CD14-positive monocyte (primary cell): Measurements from ENCODE around the gene CHI3L2. TPM values are rescaled to one million over a fixed set of nuclear protein-coding genes. Genes with fewer than 3 reads are reported as not detected.

Experiments
- DNase-seq, 3 donors: peaks; one replicate each; pipeline ENCODE4 v3.0.0-alpha.2; 2011 to 2022
- H2AFZ ChIP-seq: 2 replicates; pipeline ENCODE4 v1.6.0; 2012; ENCODE audit warnings: mild to moderate bottlenecking, low read depth, low read length, inconsistent platforms; ENCODE audit not compliant: insufficient read depth, poor library complexity, severe bottlenecking
- H3K27ac ChIP-seq, 2 donors: 1 replicate in 1 of 2; 2 replicates in 1 of 2; pipeline ENCODE4 v1.5.1; 2012 to 2013; ENCODE audit warnings: low read length in 2 of 2, control low read depth in 1 of 2, inconsistent platforms in 1 of 2, low read depth in 1 of 2, mild to moderate bottlenecking in 1 of 2
- H3K27me3 ChIP-seq, 2 donors: one replicate each; pipeline versions ENCODE4 v1.6.0 to v1.6.1; 2011 to 2013; ENCODE audit warnings: low read length in 2 of 2; ENCODE audit not compliant: control insufficient read depth in 2 of 2, insufficient read depth in 2 of 2
- H3K36me3 ChIP-seq, 2 donors: replicated peaks in 1 of 2; 1 replicate in 1 of 2; 2 replicates in 1 of 2; pipeline versions ENCODE4 v1.5.1 to v1.6.1; 2012 to 2013; ENCODE audit warnings: low read length in 2 of 2, control low read depth in 1 of 2, inconsistent platforms in 1 of 2, mild to moderate bottlenecking in 1 of 2; ENCODE audit not compliant: insufficient read depth in 2 of 2, control insufficient read depth in 1 of 2
- H3K4me1 ChIP-seq, 2 donors: 1 replicate in 1 of 2; 2 replicates in 1 of 2; pipeline versions ENCODE4 v1.5.1 to v1.6.1; 2012 to 2013; ENCODE audit warnings: low read length in 2 of 2, control low read depth in 1 of 2, inconsistent platforms in 1 of 2, mild to moderate bottlenecking in 1 of 2, moderate library complexity in 1 of 2; ENCODE audit not compliant: insufficient read depth in 2 of 2, control insufficient read depth in 1 of 2
- H3K4me2 ChIP-seq: replicated peaks from 2 replicates; pipeline ENCODE3; 2012; ENCODE audit warnings: low read length, moderate library complexity, mild to moderate bottlenecking; ENCODE audit not compliant: poor library complexity, severe bottlenecking; ENCODE audit errors: extremely low read depth
- H3K4me3 ChIP-seq, 3 experiments: fragments of 200-600 bp in 1 of 3; sonication (generic) in 1 of 3; replicated peaks in 1 of 3; 1 replicate in 2 of 3; 2 replicates in 1 of 3; pipeline ENCODE4 v1.5.1; 2011 to 2013; ENCODE audit warnings: low read length in 3 of 3, mild to moderate bottlenecking in 3 of 3, control low read depth in 2 of 3, low read depth in 2 of 3, inconsistent platforms in 1 of 3, moderate library complexity in 1 of 3
- H3K79me2 ChIP-seq: 2 replicates; pipeline ENCODE4 v1.6.0; 2012; ENCODE audit warnings: mild to moderate bottlenecking, control low read depth, inconsistent platforms, low read length, moderate library complexity; ENCODE audit not compliant: insufficient read depth
- H3K9ac ChIP-seq: 2 replicates; pipeline ENCODE4 v1.6.0; 2017; ENCODE audit warnings: low read length, mild to moderate bottlenecking; ENCODE audit not compliant: insufficient read depth, poor library complexity, severe bottlenecking
- H3K9me3 ChIP-seq, 2 donors: replicated peaks in 1 of 2; 1 replicate in 1 of 2; 2 replicates in 1 of 2; pipeline versions ENCODE4 v1.5.1 to v1.6.1; 2012 to 2013; ENCODE audit warnings: low read length in 2 of 2, control low read depth in 1 of 2; ENCODE audit not compliant: control insufficient read depth in 1 of 2, insufficient read depth in 1 of 2
- H4K20me1 ChIP-seq: 2 replicates; pipeline ENCODE4 v1.6.0; 2012; ENCODE audit warnings: mild to moderate bottlenecking, low read length, control low read depth, moderate library complexity; ENCODE audit not compliant: insufficient read depth
- H3K27ac Mint-ChIP-seq, 7 donors: one replicate each; pipeline ENCODE4 v1.8.0; 2020; ENCODE audit warnings: mild to moderate bottlenecking in 7 of 7, mixed read lengths in 7 of 7, moderate library complexity in 6 of 7, inconsistent platforms in 2 of 7
- H3K27me3 Mint-ChIP-seq, 3 donors: one replicate each; pipeline ENCODE4 v1.8.0; 2021 to 2022; ENCODE audit warnings: low read depth in 3 of 3, mild to moderate bottlenecking in 3 of 3, mixed read lengths in 3 of 3, moderate library complexity in 3 of 3, inconsistent platforms in 1 of 3
- H3K36me3 Mint-ChIP-seq, 2 donors: one replicate each; pipeline ENCODE4 v1.8.0; 2020; ENCODE audit warnings: mixed read lengths in 2 of 2, inconsistent platforms in 1 of 2, mild to moderate bottlenecking in 1 of 2
- H3K4me1 Mint-ChIP-seq: one replicate; pipeline ENCODE4 v1.8.0; 2020; ENCODE audit warnings: mild to moderate bottlenecking, mixed read lengths
- H3K4me3 Mint-ChIP-seq, 2 donors: one replicate each; pipeline ENCODE4 v1.8.0; 2020; ENCODE audit warnings: mild to moderate bottlenecking in 2 of 2, mixed read lengths in 2 of 2, moderate library complexity in 1 of 2
- H3K9me3 Mint-ChIP-seq, 7 donors: one replicate each; pipeline ENCODE4 v1.8.0; 2020 to 2022; ENCODE audit warnings: mixed read lengths in 7 of 7, mild to moderate bottlenecking in 6 of 7, moderate library complexity in 6 of 7, inconsistent platforms in 2 of 7
- CTCF ChIP-seq: fragments of 200-600 bp; IDR thresholded peaks from one replicate; pipeline ENCODE4 v1.8.0; 2022; ENCODE audit warnings: antibody characterized with exemption, mild to moderate bottlenecking
- WGBS: methylation state at CpG from one replicate; pipeline ENCODE4 v1.1.5; 2013; ENCODE audit warnings: missing lambda C conversion rate; ENCODE audit not compliant: insufficient coverage; 5-methylcytosine and 5-hydroxymethylcytosine counted together
- intact Hi-C, 2 donors: fragments of 100-400 bp; cut with micrococcal nuclease; formaldehyde crosslinking; loops; one replicate each; pipeline versions ENCODE4 v1.15.0 to v1.15.1; 2023
- polyA plus RNA-seq, 3 donors: library from polyadenylated mRNA; depleted of rRNA in 1 of 3; unstranded in 2 of 3; stranded (reverse) in 1 of 3; fragments of 300-500 nt in 2 of 3; fragments of >200 nt in 1 of 3; fragmentation: Illumina TruSeq in 2 of 3; gene quantifications; 1 replicate in 2 of 3; 2 replicates in 1 of 3; pipeline ENCODE4 v1.2.3, GENCODE V29; 2012 to 2021

CHI3L2 gene
- polyA plus RNA-seq, 3 donors, result 1.2 to 9.9 (median 1.4) TPM

DNA sequence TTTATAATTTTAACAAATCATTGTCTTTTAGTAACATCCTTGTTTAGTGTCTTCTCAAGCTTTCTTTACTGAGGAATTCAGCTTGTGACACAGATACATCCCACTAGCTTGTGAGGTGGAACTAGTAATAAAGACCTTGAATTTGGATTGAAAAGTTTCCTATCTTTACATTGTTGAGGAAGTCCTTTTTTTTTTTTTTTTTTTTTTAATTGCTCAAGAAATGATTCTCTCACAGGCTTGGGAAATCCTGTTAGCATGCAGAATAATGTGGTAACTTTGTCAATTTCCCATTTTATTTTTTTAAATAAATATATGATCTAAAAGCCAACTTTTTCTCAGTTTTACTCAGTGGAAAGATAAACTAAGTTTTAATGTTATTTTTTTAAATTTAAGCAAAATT, 42.9 kb upstream of the CHI3L2 start:
- Histone ChIP-seq H3K36me3 (peaks cover 60 to 85% of the 10 kb centered on the region in 2 donors), H3K4me1 (peaks cover 34 to 45% of the 10 kb centered on the region in 2 donors), H3K9me3 (no peaks in the 10 kb centered on the region), H2AFZ (no peak overlapping the region), H3K79me2 (no peaks in the 10 kb centered on the region), H3K27ac (peak overlapping the region in 1 of 2 donors; percentile 78), H3K4me2 (peak overlapping the region; percentile 6), H3K9ac (no peak overlapping the region), H3K27me3 (no peaks in the 10 kb centered on the region), H3K4me3 (no peak overlapping the region), H4K20me1 (no peaks in the 10 kb centered on the region)
- TF ChIP-seq CTCF, result no peak
- Mint-ChIP-seq H3K27me3 (no peaks in the 10 kb centered on the region), H3K4me3 (no peak overlapping the region), H3K27ac (peak overlapping the region in 6 of 7 donors; percentile 47 to 93 (median 84)), H3K9me3 (no peaks in the 10 kb centered on the region), H3K36me3 (peaks cover 78 to 88% of the 10 kb centered on the region in 2 donors), H3K4me1 (peaks cover 28% of the 10 kb centered on the region)
- intact Hi-C loops, result no loop called here
- DNase-seq, result peak; percentile 30 to 62 (median 58)

DNA sequence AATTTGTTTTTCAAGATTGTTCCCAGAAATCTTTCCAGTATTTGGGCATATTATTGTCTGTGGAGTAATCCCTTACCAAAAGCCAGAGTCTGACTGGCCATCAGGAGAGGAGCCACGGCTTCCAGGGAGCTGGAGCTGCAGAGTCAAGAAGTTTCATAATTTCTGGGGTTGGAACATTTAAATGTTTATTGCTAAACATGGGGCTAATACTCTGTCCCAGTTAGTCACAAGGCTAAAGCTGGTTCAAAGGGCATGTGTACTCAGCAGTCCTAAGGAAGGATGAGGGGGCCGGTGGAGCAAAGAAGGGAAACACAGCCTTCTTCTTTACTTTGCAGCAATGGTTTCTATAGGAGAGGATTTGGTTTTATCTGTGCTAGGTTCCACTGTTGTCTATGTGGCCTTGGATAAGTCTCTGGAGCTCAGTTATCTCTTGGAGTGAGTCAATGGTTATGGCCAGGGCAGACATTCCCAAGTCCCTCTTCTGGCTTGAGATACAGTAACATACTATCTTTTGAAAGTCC, 36.5 kb upstream of the CHI3L2 start:
- no peaks in the 10 kb centered on the region for H3K9me3 Mint-ChIP-seq
- H3K4me3 Mint-ChIP-seq, result no peak overlapping the region
- WGBS, result 14% methylated on average over 2 of the region's 2 CpGs
- peaks cover 80 to 85% of the 10 kb centered on the region in 2 donors for H3K36me3 Mint-ChIP-seq
- no peak overlapping the region for H3K9ac ChIP-seq
- H3K36me3 ChIP-seq, result peaks cover 47 to 82% of the 10 kb centered on the region in 2 donors
- no peak overlapping the region for H3K4me2 ChIP-seq
- peak in 2 of 3 donors; percentile 87 to 88 for DNase-seq
- H2AFZ ChIP-seq, result no peak overlapping the region
- no peaks in the 10 kb centered on the region for H3K79me2 ChIP-seq
- no peaks in the 10 kb centered on the region for H3K9me3 ChIP-seq
- H3K27me3 Mint-ChIP-seq, result no peaks in the 10 kb centered on the region
- H3K4me1 Mint-ChIP-seq, result peaks cover 54% of the 10 kb centered on the region
- no peaks in the 10 kb centered on the region for H4K20me1 ChIP-seq
- H3K4me1 ChIP-seq, result peaks cover 63 to 80% of the 10 kb centered on the region in 2 donors
- no peak overlapping the region for H3K4me3 ChIP-seq
- intact Hi-C loops, result loop anchor here in 1 of 2 donors (5.0 kb wide), 1 partner anchor 49 kb away; the partner anchor contains the start of genes CEPT1 and DRAM2
- no peaks in the 10 kb centered on the region for H3K27me3 ChIP-seq
- peak overlapping the region in 5 of 7 donors; percentile 1 to 92 (median 63) for H3K27ac Mint-ChIP-seq
- TF ChIP-seq CTCF, result no peak
- peak overlapping the region in 1 of 2 donors; percentile 86 for H3K27ac ChIP-seq
